SK-N-MC (cell line): ENCODE data around the gene C4orf33.

ENCODE experiments used
- EZH2 ChIP-seq: fragments of 200-600 bp; sonication (generic); IDR thresholded peaks from one replicate; pipeline ENCODE4 v1.6.1; 2017; ENCODE audit warnings: antibody characterized with exemption
- POLR2AphosphoS5 ChIP-seq: IDR thresholded peaks from 2 replicates; pipeline ENCODE4 v1.6.1; 2012; ENCODE audit warnings: mild to moderate bottlenecking, low read depth, low read length, borderline replicate concordance

DNA sequence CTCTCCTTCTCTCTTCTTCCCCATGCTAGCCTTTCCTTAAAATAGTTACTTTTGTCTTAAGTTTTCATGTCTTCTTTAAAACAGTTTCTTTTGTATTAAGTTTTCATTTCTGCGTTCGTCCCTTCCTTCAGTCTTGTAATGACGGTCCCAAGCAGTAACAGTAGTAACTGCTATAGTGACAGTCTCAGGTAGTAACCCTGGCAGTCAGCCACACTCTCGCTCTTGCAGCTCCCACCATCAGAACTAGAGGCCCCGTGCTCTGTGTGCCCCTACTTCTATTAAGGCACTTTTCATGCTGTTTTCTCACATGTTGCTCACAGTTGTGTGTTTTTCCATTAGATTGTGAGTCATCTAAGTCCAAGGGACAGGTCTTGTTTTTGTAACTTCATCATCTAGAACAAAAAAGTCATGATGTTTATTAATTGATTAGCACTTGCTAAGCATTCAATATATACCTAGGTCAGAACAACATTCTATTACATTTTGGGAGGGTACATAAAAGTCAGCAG is 49.3 kb downstream of the C4orf33 start:
- TF ChIP-seq EZH2 (no peak), POLR2AphosphoS5 (no peak)
